Renal pelvis (tissue), 4 donors: ENCODE measurements around the gene DCT. TPM values are rescaled to one million over a fixed set of nuclear protein-coding genes. Genes with fewer than 3 reads are reported as not detected.

Experiments used
- DNase-seq: peaks from one replicate; pipeline ENCODE4 v3.0.0-alpha.2; 2013
- polyA plus RNA-seq, 3 donors: library from polyadenylated mRNA; unstranded; fragments of 120-200 nt; gene quantifications; one replicate each; pipeline ENCODE4 v1.2.1, GENCODE V29; 2013; ENCODE audit not compliant: insufficient read length in 3 of 3

DCT gene
- polyA plus RNA-seq, 3 donors = 0.17 to 0.65 (median 0.26) TPM

DNA sequence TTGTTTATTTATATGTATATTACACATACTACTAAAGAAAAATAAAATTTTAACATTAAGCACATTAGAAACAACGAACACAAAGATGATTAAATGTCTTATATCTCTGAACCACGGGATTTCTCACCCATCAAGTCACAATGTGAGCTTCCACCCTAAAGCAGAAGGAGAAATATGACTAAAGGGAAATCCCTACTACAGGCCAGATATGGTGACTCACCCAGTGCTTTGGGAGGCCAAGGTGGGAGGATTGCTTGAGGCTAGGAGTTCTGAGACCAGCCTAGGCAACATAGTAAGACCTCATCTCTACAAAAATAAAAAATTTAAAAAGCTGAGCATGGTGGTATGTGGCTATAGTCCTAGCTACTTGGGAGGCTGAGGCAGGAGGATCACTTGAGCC, 24.6 kb downstream of the DCT start:
- no peak for DNase-seq

DNA sequence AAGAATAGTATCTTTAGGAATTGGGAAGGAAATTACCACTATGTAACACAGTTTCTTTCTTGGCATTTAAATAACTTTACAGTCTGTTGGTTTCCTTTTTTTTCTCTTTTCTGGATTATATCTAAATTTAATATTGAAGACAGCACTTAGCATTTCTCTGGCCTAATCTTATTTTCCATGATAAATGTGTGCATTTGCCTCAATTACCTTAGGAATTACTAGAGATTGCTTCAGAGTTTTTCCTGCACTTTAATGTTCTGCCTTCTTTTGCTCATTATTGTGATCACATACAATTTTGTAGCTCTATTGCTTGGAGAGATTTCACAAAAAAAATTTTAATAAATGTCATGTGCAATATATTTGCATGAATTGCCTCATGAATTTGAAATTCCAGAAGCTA, 25.1 kb downstream of the DCT start:
- no peak for DNase-seq

DNA sequence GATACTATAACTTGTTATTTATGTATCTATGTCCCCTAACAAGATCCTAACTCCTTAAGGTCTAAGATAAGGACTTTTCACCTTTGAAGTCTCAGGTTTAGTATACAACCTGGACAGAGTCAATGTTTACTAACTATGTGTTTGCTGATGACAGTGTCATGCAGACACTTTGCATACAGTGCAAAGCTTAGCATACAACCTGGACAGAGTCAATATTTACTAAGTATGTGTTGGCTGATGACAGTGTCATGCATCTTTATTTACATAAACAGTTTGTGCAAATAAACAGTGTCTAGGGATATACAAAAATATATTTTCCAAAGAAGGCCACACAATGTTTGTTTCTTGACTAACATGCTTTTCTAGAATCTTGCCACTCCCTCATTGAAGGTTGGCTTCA, 34.7 kb downstream of the DCT start:
- DNase-seq = no peak

DNA sequence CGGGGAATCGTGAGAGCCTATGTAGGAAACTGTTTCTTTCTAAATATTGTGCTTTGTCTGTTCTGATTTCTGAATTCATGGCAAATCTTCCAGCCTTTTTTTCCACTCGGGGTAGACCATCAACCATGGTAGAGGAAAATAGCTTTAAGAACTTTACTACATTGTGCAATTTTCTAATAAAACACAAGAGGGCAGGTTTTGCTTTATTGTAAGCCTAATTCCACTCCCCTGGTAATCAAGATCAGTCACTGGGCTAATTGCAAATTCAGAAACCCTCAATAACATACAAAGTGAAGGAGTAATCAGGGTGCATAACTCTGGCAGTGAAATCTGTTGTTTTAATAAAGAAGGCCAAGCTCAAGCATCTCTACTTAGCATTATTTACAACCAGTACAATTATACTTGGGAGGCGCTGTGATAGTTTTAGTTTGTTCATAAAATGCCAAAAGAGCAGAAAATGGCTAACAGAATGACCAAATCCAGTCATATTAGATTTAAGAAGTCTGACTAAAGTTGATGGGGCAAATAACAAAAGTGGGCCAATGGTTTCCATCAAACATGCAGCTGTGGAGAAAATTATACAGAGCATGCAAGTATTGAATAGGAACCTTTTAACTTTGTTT, 43.8 kb downstream of the DCT start:
- DNase-seq = peak; percentile 62

DNA sequence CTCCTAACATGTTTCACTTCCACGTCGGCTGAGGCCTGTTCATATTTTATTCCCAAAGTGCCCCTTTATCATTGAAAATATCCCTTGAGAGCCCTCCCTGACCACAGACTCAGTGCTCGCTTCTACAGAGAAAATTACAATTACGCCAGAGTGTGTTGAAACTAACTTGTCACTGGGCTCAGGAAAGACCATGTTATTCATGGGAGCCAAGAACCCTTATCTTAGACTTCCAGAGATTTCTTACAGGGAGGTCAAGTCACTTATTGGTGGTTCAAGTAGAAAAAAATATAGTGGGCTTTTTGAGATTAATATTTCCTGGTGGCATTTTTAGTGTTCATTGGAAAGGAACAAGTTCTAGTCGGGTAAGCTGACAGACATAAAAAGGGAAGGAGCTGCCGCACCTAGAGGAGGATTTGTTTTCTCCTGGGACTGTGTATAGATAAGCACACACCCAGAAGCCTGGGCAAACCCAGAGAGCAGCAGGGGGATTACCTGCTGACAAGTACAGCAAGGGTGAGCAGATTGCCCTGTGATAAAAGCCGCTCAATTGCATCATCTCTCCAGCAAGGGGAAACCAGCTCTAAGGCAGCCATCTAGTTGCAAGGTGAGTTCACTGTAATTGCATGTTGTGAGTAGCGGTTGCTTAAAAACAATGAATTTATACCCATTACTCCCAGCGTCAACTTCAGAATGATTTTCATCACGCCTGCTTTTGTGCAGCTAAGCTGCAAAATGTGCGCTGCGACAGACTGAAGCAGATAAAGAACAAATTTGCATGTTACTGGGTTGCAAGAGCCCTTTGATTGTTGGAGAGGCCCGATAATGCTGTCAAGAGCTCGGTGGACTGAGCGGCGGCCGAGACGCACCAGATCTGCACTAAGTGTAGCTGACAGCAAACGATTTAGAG, 46.2 kb downstream of the DCT start:
- DNase-seq = no peak

DNA sequence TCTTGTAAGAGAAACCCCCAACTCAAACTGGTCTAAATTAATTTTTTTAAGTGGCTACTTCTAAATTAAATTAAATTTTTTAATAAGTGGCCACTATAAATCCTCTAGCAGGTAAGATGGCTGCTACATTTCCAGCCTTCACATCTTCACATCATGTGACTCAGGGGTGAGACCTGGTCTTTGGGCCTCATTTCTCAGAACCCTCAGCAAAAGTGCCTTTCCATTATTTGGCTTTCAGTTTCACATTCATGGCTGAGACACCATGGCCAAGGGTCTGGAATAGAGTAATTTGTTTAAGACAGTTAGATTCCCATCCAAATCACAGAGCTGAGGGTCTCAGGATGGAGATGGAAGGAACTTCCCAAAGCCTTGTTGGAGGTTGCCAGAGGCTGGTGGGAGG, 47.5 kb downstream of the DCT start:
- no peak for DNase-seq

DNA sequence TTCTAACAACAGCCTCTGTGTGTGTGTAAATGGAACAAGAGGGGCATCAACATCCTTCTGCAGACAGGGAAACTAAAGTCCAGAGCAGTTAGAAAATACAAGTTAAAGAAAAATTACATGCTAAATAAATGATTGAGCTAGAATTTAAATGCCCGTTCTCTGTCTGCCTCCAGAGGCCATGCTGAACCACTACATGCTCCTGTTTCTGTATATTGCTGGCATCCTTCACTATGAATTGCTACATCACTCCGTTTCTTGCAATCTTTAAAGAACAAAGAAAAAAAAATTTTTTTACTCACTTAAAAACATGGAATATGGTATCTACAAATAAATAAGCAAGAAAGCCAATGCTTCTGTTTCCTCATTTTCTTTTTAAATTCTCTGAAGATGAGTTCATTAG, 47.9 kb downstream of the DCT start:
- no peak for DNase-seq

DNA sequence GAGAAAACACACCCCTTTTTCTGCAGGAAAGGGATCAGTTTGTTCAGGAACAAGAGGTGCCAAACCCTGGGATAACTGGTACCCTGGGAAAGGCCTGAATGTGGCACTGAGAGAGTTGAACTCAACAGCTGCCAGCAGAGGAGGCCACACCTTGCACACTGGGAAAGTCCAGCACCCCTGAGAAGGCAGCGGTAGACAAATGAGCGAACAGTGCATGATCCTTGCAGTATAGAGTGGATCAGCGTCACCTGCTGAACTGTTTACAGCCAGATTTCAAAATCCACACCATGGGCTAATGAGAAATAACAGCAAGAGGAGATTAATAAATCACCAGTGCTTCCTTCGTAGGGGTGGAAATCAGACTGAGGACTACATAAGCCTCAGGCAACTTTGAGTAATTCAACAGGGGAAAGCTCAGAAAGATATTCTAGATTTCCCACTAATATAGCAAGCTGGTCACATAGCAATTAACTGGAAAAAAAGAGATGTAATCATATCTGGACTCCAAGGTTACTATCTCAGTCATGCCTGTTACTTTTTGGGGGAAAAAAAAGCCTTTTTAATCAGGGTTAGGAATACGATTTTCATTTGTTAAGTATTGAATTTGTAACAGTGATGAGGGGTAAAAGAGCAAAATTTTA, 52.0 kb downstream of the DCT start:
- no peak for DNase-seq

DNA sequence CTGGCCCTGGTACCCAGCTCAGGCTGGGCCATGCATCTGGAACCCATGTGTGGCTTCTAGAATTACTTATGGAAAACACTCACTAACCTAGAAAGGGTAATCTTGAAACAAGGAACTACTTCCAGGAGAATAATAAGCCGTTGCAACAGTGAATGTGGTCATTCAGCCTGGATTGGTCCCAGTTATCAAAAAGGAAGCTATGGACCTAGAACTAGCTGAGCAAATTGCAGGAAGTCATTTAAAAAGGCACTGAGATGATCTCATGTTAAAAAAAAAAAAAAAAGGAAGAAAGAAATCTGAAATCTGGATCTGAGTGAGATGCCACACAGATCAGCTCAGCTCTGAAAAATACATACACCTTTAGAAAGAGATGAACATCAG, 59.6 kb downstream of the DCT start:
- no peak for DNase-seq

DNA sequence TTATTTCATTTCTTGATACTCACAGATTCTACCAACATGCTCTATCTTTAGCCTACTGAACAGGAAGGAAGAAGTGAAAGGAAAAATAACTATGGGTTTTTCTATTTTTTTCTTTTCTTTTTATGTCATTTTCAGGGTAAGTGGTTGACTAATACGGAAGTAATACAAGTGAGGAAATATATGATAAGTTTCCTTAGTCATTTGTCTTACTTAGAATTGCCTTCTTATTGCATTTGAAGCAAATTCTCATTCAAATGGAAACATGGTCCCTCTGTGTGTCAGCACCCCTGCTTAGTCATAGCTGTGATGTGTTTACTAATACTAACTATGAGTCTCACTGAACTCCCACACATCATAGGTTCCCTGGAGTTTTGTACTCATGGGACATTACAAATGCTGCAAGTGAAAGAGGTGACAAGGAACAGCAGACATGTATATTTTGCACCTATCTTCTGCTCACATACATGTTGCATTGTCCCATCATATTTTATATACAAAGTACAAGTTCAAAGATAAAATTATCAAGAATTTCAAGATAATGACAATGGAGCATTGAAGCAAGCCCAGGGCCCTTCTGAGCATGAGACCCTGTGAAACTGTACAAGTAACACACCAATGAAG, 60.1 kb downstream of the DCT start:
- no peak for DNase-seq

DNA sequence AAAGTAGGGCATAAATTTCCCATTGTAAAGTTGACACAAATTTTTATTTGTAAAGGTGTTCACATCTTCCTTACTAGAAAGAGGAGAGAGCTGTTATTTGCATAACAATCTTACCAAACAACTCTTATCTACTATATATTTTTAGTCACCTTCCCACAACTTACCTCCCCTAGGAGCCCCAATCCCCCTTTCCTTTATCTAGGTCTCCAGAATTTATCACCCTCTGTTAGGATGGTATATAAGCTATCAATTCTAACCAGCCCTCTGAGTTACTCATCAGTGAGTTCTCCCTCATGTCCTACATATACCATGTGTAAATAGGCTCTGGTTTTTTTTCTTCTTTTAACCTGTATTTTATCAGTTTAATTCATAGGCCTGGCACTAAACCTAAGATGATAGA, 62.2 kb downstream of the DCT start:
- DNase-seq = no peak

DNA sequence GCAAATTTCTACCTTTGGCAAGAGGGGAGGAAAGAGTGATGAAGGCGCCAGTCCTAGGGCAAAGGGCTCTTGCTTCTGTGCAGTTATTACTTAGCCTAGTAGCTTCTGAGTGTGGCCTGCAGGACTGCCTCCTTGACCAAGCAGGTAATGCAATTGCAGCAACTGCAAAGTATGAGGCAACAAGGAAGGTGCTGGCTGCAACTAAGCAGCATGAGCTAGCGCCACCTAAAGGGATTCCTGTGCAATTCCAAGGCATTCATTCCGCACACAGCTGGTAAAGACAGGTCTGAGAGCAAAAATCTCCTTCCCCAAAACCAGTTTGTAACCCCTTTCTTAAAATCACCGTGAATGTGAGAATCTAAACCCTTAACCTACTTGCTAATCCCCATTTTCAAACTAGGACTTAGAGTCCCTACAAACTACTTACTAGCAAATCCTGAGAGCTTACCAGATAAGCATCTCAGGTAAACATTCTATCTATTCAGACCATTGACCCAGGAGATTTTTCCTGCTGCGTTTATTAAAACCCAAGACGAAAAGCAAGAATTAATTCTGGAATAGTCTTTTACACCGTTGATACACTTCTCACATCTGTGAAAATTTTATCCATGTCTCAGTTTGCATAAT, 62.9 kb downstream of the DCT start:
- peak; percentile 20 for DNase-seq

DNA sequence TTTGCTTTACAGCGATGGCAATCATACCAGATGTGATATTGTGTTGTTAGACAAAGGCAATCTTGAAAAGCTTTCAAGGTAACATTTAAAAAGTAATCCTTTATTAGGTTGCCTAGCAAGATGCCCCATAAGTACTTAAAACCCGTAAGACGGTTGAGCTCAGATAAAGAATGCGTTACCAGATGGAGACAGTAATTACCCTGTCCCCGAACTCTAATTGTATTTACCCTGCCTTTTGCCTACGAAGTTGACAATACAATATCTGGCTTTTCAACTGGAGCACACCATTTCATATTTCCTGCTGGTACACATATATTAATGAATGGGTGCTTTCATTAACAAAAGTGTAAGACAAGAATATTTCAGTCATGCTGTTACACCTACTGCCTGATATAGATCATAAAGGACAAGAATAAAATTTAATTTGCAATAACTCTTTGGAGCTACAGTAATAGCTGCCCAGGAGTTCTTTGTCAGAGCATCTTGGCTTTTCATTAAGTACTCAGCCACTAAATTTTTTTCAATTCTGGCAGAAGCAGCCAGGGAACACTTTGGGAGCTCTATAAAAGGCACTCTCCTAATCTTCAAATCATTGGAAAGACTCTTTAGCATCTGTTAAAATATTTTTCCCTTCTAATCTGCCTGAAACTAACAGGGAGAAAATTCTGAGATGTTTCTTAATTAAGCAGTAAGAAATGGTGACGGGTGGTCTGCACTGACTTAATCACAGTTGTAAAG, 63.8 kb downstream of the DCT start:
- no peak for DNase-seq

DNA sequence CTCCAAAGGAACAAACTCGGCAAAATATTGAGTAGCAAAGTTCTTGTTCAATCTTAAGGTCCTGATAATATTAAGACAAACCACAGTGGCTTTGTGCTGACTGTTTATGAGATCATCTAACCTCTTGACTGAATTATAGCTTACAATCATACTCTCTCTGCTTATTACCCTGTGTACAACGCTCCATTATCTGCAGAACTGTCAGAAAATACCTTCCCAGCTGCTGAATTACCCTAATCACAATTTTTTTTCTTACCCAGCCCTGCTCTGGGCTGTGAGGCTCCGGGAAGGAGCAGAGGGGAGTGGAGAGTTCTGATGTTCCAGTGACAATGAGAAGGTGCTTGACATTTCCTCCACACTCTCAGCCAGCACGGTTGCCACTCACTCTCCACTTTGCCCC, 64.8 kb downstream of the DCT start:
- DNase-seq = no peak

DNA sequence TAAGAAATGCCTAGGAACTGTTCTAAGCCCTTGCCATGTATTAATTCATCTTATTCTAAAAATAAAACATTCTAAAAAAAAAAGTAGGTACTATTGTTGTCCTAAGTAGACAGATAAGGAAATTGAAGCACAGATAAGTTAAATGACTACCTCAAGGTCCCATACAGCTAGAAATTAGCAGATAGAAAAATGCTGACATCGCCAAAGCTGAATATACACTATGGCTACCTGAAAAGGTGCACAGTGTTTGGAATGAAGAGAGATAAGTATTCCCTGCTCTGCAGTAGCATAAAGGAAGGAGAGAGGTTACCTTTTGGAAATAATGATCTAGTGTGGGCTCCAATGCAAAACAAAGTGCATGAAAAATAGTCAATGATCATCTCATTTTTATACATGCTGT, 65.3 kb downstream of the DCT start:
- DNase-seq = no peak

DNA sequence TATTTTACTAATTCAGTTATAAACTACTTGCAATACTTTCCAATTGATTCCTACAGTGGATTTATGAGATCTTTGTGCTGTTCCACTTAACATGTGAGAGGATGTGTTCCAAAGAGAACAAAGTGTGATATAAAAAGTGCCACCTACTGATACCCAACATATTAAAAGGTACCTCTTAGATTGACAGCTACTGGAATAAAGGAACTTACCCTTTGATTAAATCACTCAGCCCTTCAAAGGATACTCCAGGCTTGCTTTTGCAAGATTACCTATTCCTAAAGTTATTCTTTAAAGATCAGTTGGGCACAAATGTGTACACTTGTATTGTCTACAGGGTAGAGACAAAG, 65.9 kb downstream of the DCT start:
- DNase-seq = no peak

DNA sequence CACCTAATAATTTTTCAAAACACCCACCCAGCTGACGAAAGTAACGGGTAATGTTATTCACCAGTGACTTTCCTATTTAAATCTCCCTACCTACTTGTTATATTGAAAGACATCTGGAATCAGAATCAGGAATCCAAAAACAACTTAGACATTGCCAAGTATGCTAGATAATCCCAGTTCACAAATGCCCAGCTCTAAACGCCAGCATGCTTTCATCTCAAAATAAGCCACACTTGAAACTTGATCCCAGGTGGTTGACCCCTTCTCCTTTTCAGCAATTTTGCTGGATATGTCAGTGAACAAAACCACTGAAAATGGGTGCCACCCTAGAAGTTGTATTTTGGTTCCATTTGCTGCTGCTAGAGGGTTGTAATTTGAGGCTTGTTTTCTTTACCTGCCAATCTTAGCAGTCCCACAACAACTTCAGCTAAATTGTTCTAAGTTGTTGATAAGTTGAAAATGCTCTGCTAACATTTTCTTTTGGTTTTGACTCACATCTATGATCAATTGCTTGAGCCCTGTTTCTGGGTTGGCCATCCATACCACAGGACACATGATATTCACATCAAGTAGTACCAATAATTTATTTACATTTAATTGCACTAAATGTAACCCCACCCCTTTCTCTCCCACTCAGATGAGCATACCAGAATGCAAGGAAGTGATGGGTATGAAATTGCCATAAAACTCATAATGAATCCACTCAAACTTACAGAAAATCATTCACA, 66.4 kb downstream of the DCT start:
- DNase-seq = no peak

DNA sequence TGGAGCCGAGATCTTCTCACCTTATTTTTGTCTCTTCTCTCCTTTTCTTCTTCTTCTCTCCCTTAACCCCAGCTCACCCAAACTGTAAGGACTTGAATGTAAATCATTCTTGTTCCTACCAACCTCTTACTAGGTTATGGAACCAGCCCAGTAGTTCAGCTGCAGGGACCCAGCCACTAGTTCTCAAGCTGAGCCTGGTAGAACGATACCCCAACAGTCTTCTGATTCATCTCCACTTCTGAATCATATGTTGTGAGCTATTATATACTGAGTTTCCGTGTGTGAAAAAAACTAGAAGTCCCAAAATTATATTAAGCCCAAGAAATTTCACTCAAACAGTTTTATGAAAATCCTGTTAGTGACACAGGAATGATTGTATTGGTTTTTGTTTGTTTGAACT, 67.7 kb downstream of the DCT start:
- DNase-seq = no peak

DNA sequence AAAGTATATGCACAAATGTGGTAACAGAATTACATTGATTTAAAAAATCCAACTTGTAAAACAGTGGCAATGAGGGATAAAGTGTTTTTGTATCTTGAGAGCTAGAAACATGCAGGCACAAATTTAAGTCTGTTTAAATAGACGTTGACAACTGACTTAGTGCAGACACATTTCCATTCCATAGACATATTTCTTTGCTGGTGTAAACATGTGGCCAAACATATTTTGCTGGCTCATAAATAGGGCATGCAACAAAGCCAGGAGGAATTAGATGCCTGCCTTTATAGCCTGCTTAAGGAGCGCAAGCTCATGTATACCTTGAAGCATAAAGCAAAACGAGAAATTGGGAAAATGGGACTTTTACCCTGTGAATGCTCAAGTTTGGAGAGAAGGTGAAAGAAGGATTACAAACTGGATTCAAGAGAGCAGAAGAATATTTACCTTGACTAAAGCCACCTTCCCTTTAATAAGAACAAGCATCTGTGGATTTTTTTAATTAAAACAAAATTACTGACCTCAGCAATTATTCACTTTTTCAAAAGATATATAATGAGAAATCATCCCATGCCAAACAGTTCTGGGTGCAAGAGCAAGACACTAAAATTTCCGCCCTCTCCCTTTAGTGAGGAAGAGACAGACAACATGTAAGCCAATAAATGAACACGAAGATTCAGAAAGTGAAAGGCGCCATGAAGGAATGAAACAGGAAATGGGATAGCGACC, 71.0 kb downstream of the DCT start:
- no peak for DNase-seq

DNA sequence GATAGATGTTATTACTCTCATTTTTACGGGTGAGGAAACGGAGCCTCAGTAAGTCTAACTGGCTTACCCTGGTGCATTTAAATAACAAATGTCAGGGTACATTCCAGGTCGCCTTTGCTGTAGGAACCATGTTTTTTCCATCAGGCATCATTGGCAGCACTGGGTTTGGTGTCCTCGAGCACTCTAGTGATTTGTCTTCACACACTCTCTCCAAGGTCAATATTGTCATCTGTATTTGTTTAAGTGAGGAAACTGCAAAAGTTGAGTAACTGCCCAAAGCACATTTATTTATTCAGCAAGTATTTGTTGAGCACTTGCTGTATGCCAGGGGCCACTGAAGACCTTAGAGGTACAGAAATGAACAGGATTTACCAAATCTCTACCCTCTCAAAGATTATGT, 78.6 kb downstream of the DCT start:
- no peak for DNase-seq
